ENCODE results near the gene GRIN2A.

- no peak for TF ChIP-seq CTCF (IDR thresholded peaks at IDR 0.05)
- no peak for TF ChIP-seq ZFX (IDR thresholded peaks at IDR 0.05; ENCODE audit: borderline replicate concordance)
Measured at GRCh38 chr16:10090816-10091215, 91.4 kb downstream of the GRIN2A start.
